ENCODE results near the gene HNF1A. TPM values are rescaled to one million over a fixed set of nuclear protein-coding genes. Genes with fewer than 3 reads are reported as not detected.

HNF1A gene
- polyA plus RNA-seq, 1 donor from 2014 or later, result not detected

GRCh38 chr12:120988234-120988633 is 9.9 kb downstream of the HNF1A start:
- H3K9me3 ChIP-seq (ENCODE audit: low read length), result no peaks in the 10 kb centered on the region
- no peaks in the 10 kb centered on the region for H4K20me1 ChIP-seq (ENCODE audit: insufficient read depth)
- H3F3A ChIP-seq (ENCODE audit: insufficient read depth, low read length, poor library complexity, severe bottlenecking), result no peaks in the 10 kb centered on the region
- no peak for TF ChIP-seq RAD21 (conservative IDR thresholded peaks at IDR 0.05)
- TF ChIP-seq EP300 (conservative IDR thresholded peaks at IDR 0.05; ENCODE audit: poor library complexity, severe bottlenecking), result no peak
- TF ChIP-seq TAF1 (IDR thresholded peaks at IDR 0.05; ENCODE audit: low read depth), result no peak
- TF ChIP-seq POLR2AphosphoS5 (IDR thresholded peaks at IDR 0.05), result no peak
- no peak for TF ChIP-seq MXI1 (conservative IDR thresholded peaks at IDR 0.05; ENCODE audit: poor library complexity, severe bottlenecking)
- no peak for TF ChIP-seq CTCF (IDR thresholded peaks at IDR 0.05; ENCODE audit: poor library complexity, severe bottlenecking)
- no peak overlapping the region for H3K4me2 ChIP-seq (ENCODE audit: low read length)
- no peaks in the 10 kb centered on the region for H3K9me2 ChIP-seq (ENCODE audit: insufficient read depth, low read length)
- no peaks in the 10 kb centered on the region for H3K79me2 ChIP-seq (replicated peaks; ENCODE audit: insufficient read depth, low read length)
- H3K9ac ChIP-seq (ENCODE audit: low read length), result no peak overlapping the region
- H3K27ac ChIP-seq (ENCODE audit: low read length), result no peak overlapping the region
- H3K36me3 ChIP-seq (ENCODE audit: insufficient read depth, low read length), result no peaks in the 10 kb centered on the region
- no peaks in the 10 kb centered on the region for H3K27me3 ChIP-seq (ENCODE audit: insufficient read depth, low read depth, low read length)
- no peak overlapping the region for H3K4me3 ChIP-seq (ENCODE audit: low read length)
- H2AFZ ChIP-seq (ENCODE audit: low read depth, low read length), result no peak overlapping the region

- Histone ChIP-seq H3K4me3 (ENCODE audit: low read length) (no peak overlapping the region), H3K4me2 (ENCODE audit: low read length) (no peak overlapping the region), H2AFZ (ENCODE audit: low read depth, low read length) (no peak overlapping the region), H4K20me1 (ENCODE audit: insufficient read depth) (no peaks in the 10 kb centered on the region), H3F3A (ENCODE audit: insufficient read depth, low read length, poor library complexity, severe bottlenecking) (no peaks in the 10 kb centered on the region), H3K27ac (ENCODE audit: low read length) (no peak overlapping the region), H3K9ac (ENCODE audit: low read length) (no peak overlapping the region), H3K79me2 (replicated peaks; ENCODE audit: insufficient read depth, low read length) (no peaks in the 10 kb centered on the region), H3K27me3 (ENCODE audit: insufficient read depth, low read depth, low read length) (no peaks in the 10 kb centered on the region), H3K9me2 (ENCODE audit: insufficient read depth, low read length) (no peaks in the 10 kb centered on the region), H3K36me3 (ENCODE audit: insufficient read depth, low read length) (no peaks in the 10 kb centered on the region), H3K9me3 (ENCODE audit: low read length) (no peaks in the 10 kb centered on the region)
- no peak for TF ChIP-seq TAF1 (IDR thresholded peaks at IDR 0.05; ENCODE audit: low read depth)
- no peak for TF ChIP-seq RAD21 (conservative IDR thresholded peaks at IDR 0.05)
- TF ChIP-seq MXI1 (conservative IDR thresholded peaks at IDR 0.05; ENCODE audit: poor library complexity, severe bottlenecking), result no peak
- no peak for TF ChIP-seq POLR2AphosphoS5 (IDR thresholded peaks at IDR 0.05)
- TF ChIP-seq REST (IDR thresholded peaks at IDR 0.05; ENCODE audit: borderline replicate concordance), result no peak
- TF ChIP-seq EZH2 (IDR thresholded peaks at IDR 0.05; ENCODE audit: borderline replicate concordance, insufficient read depth, low read length, poor library complexity, severe bottlenecking), result no peak
Measured at GRCh38 chr12:120988658-120989057, 10.3 kb downstream of the HNF1A start.

GRCh38 chr12:120989687-120990086 is 11.3 kb downstream of the HNF1A start:
- no peak overlapping the region for H2AFZ ChIP-seq (ENCODE audit: low read depth, low read length)
- no peaks in the 10 kb centered on the region for H3K79me2 ChIP-seq (replicated peaks; ENCODE audit: insufficient read depth, low read length)
- no peak overlapping the region for H3K27ac ChIP-seq (ENCODE audit: low read length)
- H3K27me3 ChIP-seq (ENCODE audit: insufficient read depth, low read depth, low read length), result no peaks in the 10 kb centered on the region
- no peaks in the 10 kb centered on the region for H3K36me3 ChIP-seq (ENCODE audit: insufficient read depth, low read length)
- H3K4me2 ChIP-seq (ENCODE audit: low read length), result no peak overlapping the region
- no peaks in the 10 kb centered on the region for H4K20me1 ChIP-seq (ENCODE audit: insufficient read depth)
- no peaks in the 10 kb centered on the region for H3K9me3 ChIP-seq (ENCODE audit: low read length)
- no peak overlapping the region for H3K9ac ChIP-seq (ENCODE audit: low read length)
- H3K4me3 ChIP-seq (ENCODE audit: low read length), result no peak overlapping the region
- H3K9me2 ChIP-seq (ENCODE audit: insufficient read depth, low read length), result no peaks in the 10 kb centered on the region
- no peaks in the 10 kb centered on the region for H3F3A ChIP-seq (ENCODE audit: insufficient read depth, low read length, poor library complexity, severe bottlenecking)
- no peak for TF ChIP-seq MXI1 (conservative IDR thresholded peaks at IDR 0.05; ENCODE audit: poor library complexity, severe bottlenecking)
- TF ChIP-seq RAD21 (conservative IDR thresholded peaks at IDR 0.05), result no peak
- TF ChIP-seq EZH2 (IDR thresholded peaks at IDR 0.05; ENCODE audit: borderline replicate concordance, insufficient read depth, low read length, poor library complexity, severe bottlenecking), result no peak
- TF ChIP-seq TAF1 (IDR thresholded peaks at IDR 0.05; ENCODE audit: low read depth), result no peak
- no peak for TF ChIP-seq REST (IDR thresholded peaks at IDR 0.05; ENCODE audit: borderline replicate concordance)
